Heart left ventricle (tissue), 13 donors: ENCODE data around the gene TTYH3.

Experiments
- POLR2A ChIP-seq, 2 donors: fragments of 450-650 bp; IDR thresholded peaks; one replicate each; pipeline ENCODE4 v1.6.1; 2017; ENCODE audit warnings: antibody characterized with exemption in 2 of 2, mild to moderate bottlenecking in 2 of 2, moderate library complexity in 2 of 2
- TF ChIP-seq, protein P1 (sequence below), 12 donors: fragments of 200-600 bp; sonication (generic) in 4 of 12; IDR thresholded peaks; one replicate each; pipeline versions ENCODE4 v1.5.0 to v1.8.0; 2018 to 2022; ENCODE audit warnings: antibody characterized with exemption in 12 of 12, mild to moderate bottlenecking in 5 of 12
- donor health status: ischemic (EF 13 %, LVEDD 7.1; RV severe dilation, severe dysfunction).
- donor health status: DM: no; HTN: yes; CAD: no.
- donor health status: DM: no; HTN: no; CAD: no.
- donor health status: ischemic (EF 25% LVEDD 6.9; RV normal size, moderate dysfunction).
- donor health status: ischemic (EF 25% LVEDD 5.7; RV mildly dilated, moderate dysfunction).
- donor health status: ischemic (EF 35%, LVEDD 5.7; RV mildly dilated, moderate dysfunction).
- donor health status: nonischemic (EF 11% LVEDD 7.7; RV severe dilation, severe dysfunction).
- donor health status: DM: yes; HTN: yes; CAD: no.
- donor health status: PGD.
- donor health status: ischemic (EF 29% LVEDD 5.4; RV normal size, mild dysfunction).
- donor health status: nonischemic (EF 23%, LVEDD 6.1; RV moderate dilation, normal function).

DNA sequence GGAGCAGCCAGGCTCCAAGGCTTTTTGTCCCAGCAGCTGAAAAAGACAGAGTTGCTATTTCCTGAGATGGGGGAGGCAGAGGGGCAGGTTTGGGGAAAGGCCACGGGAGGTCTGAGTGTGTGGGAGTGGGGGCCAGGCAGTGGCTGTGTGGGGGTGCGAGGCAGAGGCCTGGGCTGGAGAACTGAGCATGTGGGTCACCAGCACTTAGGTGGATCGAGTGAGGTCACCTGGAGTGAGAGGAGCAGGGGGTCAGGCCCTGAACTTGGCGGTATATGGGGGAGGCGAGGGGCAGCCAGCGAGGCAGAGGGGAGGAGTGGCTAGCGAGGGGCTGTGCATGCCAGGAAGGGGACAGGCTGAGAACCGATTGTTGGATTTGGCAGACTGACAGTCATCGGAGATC lies 44.7 kb upstream of the TTYH3 start:
- TF ChIP-seq, protein P1, sequence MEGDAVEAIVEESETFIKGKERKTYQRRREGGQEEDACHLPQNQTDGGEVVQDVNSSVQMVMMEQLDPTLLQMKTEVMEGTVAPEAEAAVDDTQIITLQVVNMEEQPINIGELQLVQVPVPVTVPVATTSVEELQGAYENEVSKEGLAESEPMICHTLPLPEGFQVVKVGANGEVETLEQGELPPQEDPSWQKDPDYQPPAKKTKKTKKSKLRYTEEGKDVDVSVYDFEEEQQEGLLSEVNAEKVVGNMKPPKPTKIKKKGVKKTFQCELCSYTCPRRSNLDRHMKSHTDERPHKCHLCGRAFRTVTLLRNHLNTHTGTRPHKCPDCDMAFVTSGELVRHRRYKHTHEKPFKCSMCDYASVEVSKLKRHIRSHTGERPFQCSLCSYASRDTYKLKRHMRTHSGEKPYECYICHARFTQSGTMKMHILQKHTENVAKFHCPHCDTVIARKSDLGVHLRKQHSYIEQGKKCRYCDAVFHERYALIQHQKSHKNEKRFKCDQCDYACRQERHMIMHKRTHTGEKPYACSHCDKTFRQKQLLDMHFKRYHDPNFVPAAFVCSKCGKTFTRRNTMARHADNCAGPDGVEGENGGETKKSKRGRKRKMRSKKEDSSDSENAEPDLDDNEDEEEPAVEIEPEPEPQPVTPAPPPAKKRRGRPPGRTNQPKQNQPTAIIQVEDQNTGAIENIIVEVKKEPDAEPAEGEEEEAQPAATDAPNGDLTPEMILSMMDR (IDR thresholded peaks at IDR 0.05), result no peak
- no peak for TF ChIP-seq POLR2A (IDR thresholded peaks at IDR 0.05)
